Astrocyte (in vitro differentiated cells and primary cell): ENCODE results near the gene C3orf22. TPM values are rescaled to one million over a fixed set of nuclear protein-coding genes. Genes with fewer than 3 reads are reported as not detected.

Experiments
- DNase-seq: peaks from one replicate; pipeline ENCODE4 v3.0.0-alpha.2; 2010; ENCODE audit warnings: low read depth
- FAIRE-seq: peaks from 2 replicates; lab custom pipeline; 2011; peaks lifted over from hg19 to GRCh38; lab: Jason Lieb, UNC
- H2AFZ ChIP-seq: 2 replicates; pipeline ENCODE4 v1.6.0; 2012; ENCODE audit warnings: low read depth, low read length, inconsistent platforms
- H3K27ac ChIP-seq: 2 replicates; pipeline ENCODE4 v1.5.1; 2011; ENCODE audit warnings: low read depth, low read length, inconsistent platforms
- H3K27me3 ChIP-seq: 2 replicates; pipeline ENCODE4 v1.6.0; 2011; ENCODE audit warnings: low read length, inconsistent platforms; ENCODE audit not compliant: insufficient read depth
- H3K36me3 ChIP-seq: 2 replicates; pipeline ENCODE4 v1.5.1; 2011; ENCODE audit warnings: low read length, inconsistent platforms; ENCODE audit not compliant: insufficient read depth
- H3K4me1 ChIP-seq: 2 replicates; pipeline ENCODE4 v1.5.1; 2011; ENCODE audit warnings: low read length, inconsistent platforms; ENCODE audit not compliant: insufficient read depth
- H3K4me2 ChIP-seq: 2 replicates; pipeline ENCODE4 v1.6.0; 2012; ENCODE audit warnings: low read length, inconsistent platforms
- H3K4me3 ChIP-seq: 2 replicates; pipeline ENCODE4 v1.5.1; 2011; ENCODE audit warnings: low read depth, mild to moderate bottlenecking, low read length, inconsistent platforms; ENCODE audit not compliant: insufficient read depth
- H3K79me2 ChIP-seq: 2 replicates; pipeline ENCODE4 v1.6.0; 2012; ENCODE audit warnings: mild to moderate bottlenecking, low read length, inconsistent platforms; ENCODE audit not compliant: insufficient read depth
- H3K9ac ChIP-seq: 2 replicates; pipeline ENCODE4 v1.6.0; 2012; ENCODE audit warnings: mild to moderate bottlenecking, low read length, inconsistent platforms
- H3K9me3 ChIP-seq: 2 replicates; pipeline ENCODE4 v1.5.1; 2012; ENCODE audit warnings: low read depth, mild to moderate bottlenecking, low read length, inconsistent platforms; ENCODE audit not compliant: insufficient read depth
- H4K20me1 ChIP-seq: 2 replicates; pipeline ENCODE4 v1.6.0; 2012; ENCODE audit warnings: low read length, inconsistent platforms; ENCODE audit not compliant: insufficient read depth
- H3K27ac Mint-ChIP-seq: one replicate; pipeline ENCODE4 v1.8.0; 2021; ENCODE audit warnings: mild to moderate bottlenecking, mixed read lengths; ENCODE audit not compliant: unreplicated experiment
- H3K27me3 Mint-ChIP-seq: one replicate; pipeline ENCODE4 v1.8.0; 2021; ENCODE audit warnings: low read depth, mixed read lengths; ENCODE audit not compliant: unreplicated experiment
- H3K36me3 Mint-ChIP-seq: one replicate; pipeline ENCODE4 v1.8.0; 2021; ENCODE audit warnings: low read depth, mixed read lengths; ENCODE audit not compliant: unreplicated experiment
- H3K4me1 Mint-ChIP-seq: one replicate; pipeline ENCODE4 v1.8.0; 2021; ENCODE audit warnings: low read depth, mixed read lengths; ENCODE audit not compliant: unreplicated experiment
- H3K4me3 Mint-ChIP-seq: one replicate; pipeline ENCODE4 v1.8.0; 2021; ENCODE audit warnings: mild to moderate bottlenecking, moderate library complexity, mixed read lengths; ENCODE audit not compliant: unreplicated experiment
- H3K9me3 Mint-ChIP-seq: one replicate; pipeline ENCODE4 v1.8.0; 2021; ENCODE audit warnings: mild to moderate bottlenecking, mixed read lengths; ENCODE audit not compliant: unreplicated experiment
- CTCF ChIP-seq: IDR thresholded peaks from 2 replicates; pipeline ENCODE4 v1.5.1; 2011; ENCODE audit warnings: low read depth, mild to moderate bottlenecking, inconsistent platforms, low read length, moderate library complexity; ENCODE audit not compliant: insufficient read depth
- EZH2 ChIP-seq: IDR thresholded peaks from 2 replicates; pipeline ENCODE4 v1.6.1; 2012; ENCODE audit warnings: mild to moderate bottlenecking, low read length, inconsistent platforms; ENCODE audit not compliant: insufficient read depth
- total RNA-seq: library from RNA; stranded (reverse); gene quantifications from 2 replicates; pipeline ENCODE4 v1.2.1, GENCODE V29; 2021

C3orf22 gene
- total RNA-seq, 1 donor from 2014 or later, result not detected

GRCh38 chr3:126545544-126545943 is 13.2 kb downstream of the C3orf22 start:
- TF ChIP-seq EZH2, result no peak
- TF ChIP-seq CTCF, result no peak
- no peak for DNase-seq
- FAIRE-seq, result no peak
- H3K4me3 ChIP-seq, result no peak overlapping the region
- no peaks in the 10 kb centered on the region for H3K9me3 ChIP-seq
- H3K27me3 ChIP-seq, result peaks cover 43% of the 10 kb centered on the region
- no peaks in the 10 kb centered on the region for H4K20me1 ChIP-seq
- H3K4me3 Mint-ChIP-seq, result no peak overlapping the region
- H3K36me3 Mint-ChIP-seq, result no peaks in the 10 kb centered on the region
- H3K27me3 Mint-ChIP-seq, result peaks cover 41% of the 10 kb centered on the region
- no peaks in the 10 kb centered on the region for H3K36me3 ChIP-seq
- no peak overlapping the region for H3K4me2 ChIP-seq
- no peak overlapping the region for H3K9ac ChIP-seq
- no peaks in the 10 kb centered on the region for H3K79me2 ChIP-seq
- no peaks in the 10 kb centered on the region for H3K9me3 Mint-ChIP-seq
- no peak overlapping the region for H2AFZ ChIP-seq
- peaks cover 5% of the 10 kb centered on the region for H3K4me1 Mint-ChIP-seq
- peaks cover 7% of the 10 kb centered on the region for H3K4me1 ChIP-seq
- H3K27ac ChIP-seq, result no peak overlapping the region
- no peak overlapping the region for H3K27ac Mint-ChIP-seq

- no peaks in the 10 kb centered on the region for H3K9me3 Mint-ChIP-seq
- no peak overlapping the region for H3K4me2 ChIP-seq
- no peaks in the 10 kb centered on the region for H4K20me1 ChIP-seq
- peaks cover 39% of the 10 kb centered on the region for H3K27me3 ChIP-seq
- no peaks in the 10 kb centered on the region for H3K36me3 ChIP-seq
- no peak overlapping the region for H3K9ac ChIP-seq
- H3K79me2 ChIP-seq, result no peaks in the 10 kb centered on the region
- H3K4me3 Mint-ChIP-seq, result no peak overlapping the region
- H3K27ac Mint-ChIP-seq, result no peak overlapping the region
- DNase-seq (no peak), FAIRE-seq (no peak)
- H3K9me3 ChIP-seq, result no peaks in the 10 kb centered on the region
- no peak overlapping the region for H2AFZ ChIP-seq
- H3K27ac ChIP-seq, result no peak overlapping the region
- H3K4me3 ChIP-seq, result no peak overlapping the region
- TF ChIP-seq EZH2 (no peak), CTCF (no peak)
- peaks cover 11% of the 10 kb centered on the region for H3K4me1 Mint-ChIP-seq
- H3K27me3 Mint-ChIP-seq, result peaks cover 44% of the 10 kb centered on the region
- H3K4me1 ChIP-seq, result peaks cover 8% of the 10 kb centered on the region
- peaks cover 2% of the 10 kb centered on the region for H3K36me3 Mint-ChIP-seq
Measured at GRCh38 chr3:126544596-126545281, 14.0 kb downstream of the C3orf22 start.

- no peaks in the 10 kb centered on the region for H3K79me2 ChIP-seq
- no peak for FAIRE-seq
Measured at GRCh38 chr3:126543457-126544061, 15.2 kb downstream of the C3orf22 start.

More at GRCh38 chr3:126543457-126544061, 15.2 kb downstream of the C3orf22 start:
- peaks cover 8% of the 10 kb centered on the region for H3K4me1 ChIP-seq
- H4K20me1 ChIP-seq, result peaks cover 3% of the 10 kb centered on the region
- H3K27ac Mint-ChIP-seq, result no peak overlapping the region
- no peaks in the 10 kb centered on the region for H3K36me3 ChIP-seq
- H3K9me3 ChIP-seq, result no peaks in the 10 kb centered on the region
- H3K27ac ChIP-seq, result no peak overlapping the region
- no peak overlapping the region for H3K4me2 ChIP-seq
- H3K36me3 Mint-ChIP-seq, result peaks cover 2% of the 10 kb centered on the region
- no peak for TF ChIP-seq EZH2
- no peak for TF ChIP-seq CTCF
- H3K4me1 Mint-ChIP-seq, result peaks cover 11% of the 10 kb centered on the region
- no peaks in the 10 kb centered on the region for H3K9me3 Mint-ChIP-seq
- H3K4me3 Mint-ChIP-seq, result no peak overlapping the region
- peaks cover 40% of the 10 kb centered on the region for H3K27me3 Mint-ChIP-seq
- no peak overlapping the region for H2AFZ ChIP-seq
- H3K4me3 ChIP-seq, result no peak overlapping the region
- no peak for DNase-seq
- no peak overlapping the region for H3K9ac ChIP-seq
- peaks cover 32% of the 10 kb centered on the region for H3K27me3 ChIP-seq
